Measurements from ENCODE around the gene SPATS2L. TPM values are rescaled to one million over a fixed set of nuclear protein-coding genes. Genes with fewer than 3 reads are reported as not detected.

The SPATS2L gene
- total and polyA plus RNA-seq, 2 experiments from 2014 or later, result 118 to 154 TPM

GRCh38 chr2:200396781-200397242, 90.3 kb downstream of the SPATS2L start:
- H3K27me3 ChIP-seq (ENCODE audit: insufficient read depth), result no peaks in the 10 kb centered on the region
- Mint-ChIP-seq H3K36me3 (ENCODE audit: low read depth) (peaks cover 42% of the 10 kb centered on the region), H3K9me3 (no peaks in the 10 kb centered on the region), H3K4me1 (peaks cover 31% of the 10 kb centered on the region), H3K4me3 (no peak overlapping the region), H3K27me3 (ENCODE audit: insufficient read depth, low read depth, poor library complexity) (no peaks in the 10 kb centered on the region), H3K27ac (peak overlapping the region; percentile 31; the same call in 1 of the 2 replicates)
- H3K36me3 ChIP-seq (ENCODE audit: insufficient read depth), result no peaks in the 10 kb centered on the region
- H3F3A ChIP-seq (replicated peaks; ENCODE audit: low read depth), result no peaks in the 10 kb centered on the region
- no peaks in the 10 kb centered on the region for H4K20me1 ChIP-seq (replicated peaks; ENCODE audit: insufficient read depth)
- ATAC-seq (no peak), DNase-seq (ENCODE audit: low spot score) (no peak)
- H3K4me2 ChIP-seq, result no peak overlapping the region
- H3K4me1 ChIP-seq (ENCODE audit: insufficient read depth), result peaks cover 15% of the 10 kb centered on the region
- no peak overlapping the region for H3K4me3 ChIP-seq
- H3K79me2 ChIP-seq (replicated peaks; ENCODE audit: insufficient read depth), result peaks cover 45% of the 10 kb centered on the region
- H3K27ac ChIP-seq (ENCODE audit: low read depth), result no peak overlapping the region; the same call in 1 of the 2 replicates
- TF ChIP-seq NANOG (IDR thresholded peaks at IDR 0.05; ENCODE audit: borderline replicate concordance) (no peak), EZH2phosphoT487 (IDR thresholded peaks at IDR 0.05; ENCODE audit: unreplicated experiment) (no peak), ZNF114 (CRISPR knock-in tag; IDR thresholded peaks at IDR 0.05) (no peak), POLR2AphosphoS5 (IDR thresholded peaks at IDR 0.05; ENCODE audit: low read depth) (no peak), CREB1 (CRISPR knock-in tag; IDR thresholded peaks at IDR 0.05; ENCODE audit: low read depth) (no peak), CTCF (conservative IDR thresholded peaks at IDR 0.05; ENCODE audit: low read depth in 2 of 2) (no peak), JUNB (IDR thresholded peaks at IDR 0.05; ENCODE audit: unreplicated experiment) (no peak), ZNF462 (CRISPR knock-in tag; IDR thresholded peaks at IDR 0.05) (no peak)
- TF ChIP-seq, protein P1, sequence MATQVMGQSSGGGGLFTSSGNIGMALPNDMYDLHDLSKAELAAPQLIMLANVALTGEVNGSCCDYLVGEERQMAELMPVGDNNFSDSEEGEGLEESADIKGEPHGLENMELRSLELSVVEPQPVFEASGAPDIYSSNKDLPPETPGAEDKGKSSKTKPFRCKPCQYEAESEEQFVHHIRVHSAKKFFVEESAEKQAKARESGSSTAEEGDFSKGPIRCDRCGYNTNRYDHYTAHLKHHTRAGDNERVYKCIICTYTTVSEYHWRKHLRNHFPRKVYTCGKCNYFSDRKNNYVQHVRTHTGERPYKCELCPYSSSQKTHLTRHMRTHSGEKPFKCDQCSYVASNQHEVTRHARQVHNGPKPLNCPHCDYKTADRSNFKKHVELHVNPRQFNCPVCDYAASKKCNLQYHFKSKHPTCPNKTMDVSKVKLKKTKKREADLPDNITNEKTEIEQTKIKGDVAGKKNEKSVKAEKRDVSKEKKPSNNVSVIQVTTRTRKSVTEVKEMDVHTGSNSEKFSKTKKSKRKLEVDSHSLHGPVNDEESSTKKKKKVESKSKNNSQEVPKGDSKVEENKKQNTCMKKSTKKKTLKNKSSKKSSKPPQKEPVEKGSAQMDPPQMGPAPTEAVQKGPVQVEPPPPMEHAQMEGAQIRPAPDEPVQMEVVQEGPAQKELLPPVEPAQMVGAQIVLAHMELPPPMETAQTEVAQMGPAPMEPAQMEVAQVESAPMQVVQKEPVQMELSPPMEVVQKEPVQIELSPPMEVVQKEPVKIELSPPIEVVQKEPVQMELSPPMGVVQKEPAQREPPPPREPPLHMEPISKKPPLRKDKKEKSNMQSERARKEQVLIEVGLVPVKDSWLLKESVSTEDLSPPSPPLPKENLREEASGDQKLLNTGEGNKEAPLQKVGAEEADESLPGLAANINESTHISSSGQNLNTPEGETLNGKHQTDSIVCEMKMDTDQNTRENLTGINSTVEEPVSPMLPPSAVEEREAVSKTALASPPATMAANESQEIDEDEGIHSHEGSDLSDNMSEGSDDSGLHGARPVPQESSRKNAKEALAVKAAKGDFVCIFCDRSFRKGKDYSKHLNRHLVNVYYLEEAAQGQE (IDR thresholded peaks at IDR 0.05; ENCODE audit: unreplicated experiment), result no peak
- no peaks in the 10 kb centered on the region for H3K9me2 ChIP-seq (ENCODE audit: insufficient read depth)
- no peak overlapping the region for H2AFZ ChIP-seq

Measured in GM23338 (cell line).